Suppressor macrophage treated with lipopolysaccharide for 4 hours (primary cell): ENCODE results near the gene NEGR1.
"Not testable (repeated sequence)": the region's sequence is repeated elsewhere in the genome, so short reads cannot be mapped to it uniquely, and the experiment has no call there.

ENCODE experiments used
- DNase-seq: peaks from one replicate; pipeline ENCODE4 v3.0.0-alpha.2; 2020

Gene NEGR1

GRCh38 chr1:71921204-71921603 is 361.1 kb downstream of the NEGR1 start:
- DNase-seq, result no peak

GRCh38 chr1:71920556-71920955 is 361.8 kb downstream of the NEGR1 start:
- no peak for DNase-seq

GRCh38 chr1:71919811-71920509 is 362.4 kb downstream of the NEGR1 start:
- DNase-seq, result no peak

- DNase-seq, result no peak
Observed at GRCh38 chr1:71918630-71919029, 363.7 kb downstream of the NEGR1 start.

- no peak for DNase-seq
Observed at GRCh38 chr1:71916894-71917293, 365.4 kb downstream of the NEGR1 start.

- DNase-seq, result peak; percentile 31
Observed at GRCh38 chr1:71914626-71915025, 367.7 kb downstream of the NEGR1 start.

GRCh38 chr1:71908871-71909390 is 373.4 kb downstream of the NEGR1 start:
- DNase-seq, result no peak

- DNase-seq, result no peak
Observed at GRCh38 chr1:71908303-71908702, 374.0 kb downstream of the NEGR1 start.

- DNase-seq, result no peak
Observed at GRCh38 chr1:71899881-71900280, 382.5 kb downstream of the NEGR1 start.

- not testable (repeated sequence) for DNase-seq
Observed at GRCh38 chr1:71888166-71888565, 394.2 kb downstream of the NEGR1 start.

GRCh38 chr1:71885171-71885570 is 397.2 kb downstream of the NEGR1 start:
- DNase-seq, result no peak

GRCh38 chr1:71882637-71883036 is 399.7 kb downstream of the NEGR1 start:
- no peak for DNase-seq

GRCh38 chr1:71882226-71882625 is 400.1 kb downstream of the NEGR1 start:
- peak; percentile 53 for DNase-seq

GRCh38 chr1:71881611-71882010 is 400.7 kb downstream of the NEGR1 start:
- no peak for DNase-seq

GRCh38 chr1:71869326-71869725 is 413.0 kb downstream of the NEGR1 start:
- no peak for DNase-seq

GRCh38 chr1:71862756-71863155 is 419.6 kb downstream of the NEGR1 start:
- DNase-seq, result no peak

- peak; percentile 64 for DNase-seq
Observed at GRCh38 chr1:71861022-71861421, 421.3 kb downstream of the NEGR1 start.

- no peak for DNase-seq
Observed at GRCh38 chr1:71859806-71860205, 422.5 kb downstream of the NEGR1 start.

GRCh38 chr1:71857862-71858261 is 424.5 kb downstream of the NEGR1 start:
- peak; percentile 7 for DNase-seq

GRCh38 chr1:71853360-71853759 is 429.0 kb downstream of the NEGR1 start:
- no peak for DNase-seq

- no peak for DNase-seq
Observed at GRCh38 chr1:71850936-71851335, 431.4 kb downstream of the NEGR1 start.

- no peak for DNase-seq
Observed at GRCh38 chr1:71850515-71850914, 431.8 kb downstream of the NEGR1 start.

- DNase-seq, result no peak
Observed at GRCh38 chr1:71843012-71843411, 439.3 kb downstream of the NEGR1 start.

GRCh38 chr1:71839876-71840275 is 442.5 kb downstream of the NEGR1 start:
- DNase-seq, result no peak

- no peak for DNase-seq
Observed at GRCh38 chr1:71836904-71837303, 445.4 kb downstream of the NEGR1 start.
